K562 (cell line): ENCODE results near the gene BCAS3. TPM values are rescaled to one million over a fixed set of nuclear protein-coding genes. Genes with fewer than 3 reads are reported as not detected.

Experiments
- ATAC-seq: fragments of 200-7000 bp; cut with Tn5 transposase; 3 replicates; pipeline ENCODE4 v1.9.1; 2020; ENCODE audit warnings: moderate library complexity
- BruUV-seq: library from RNA; stranded (reverse); fragments of 400-500 nt; replicated peaks from 2 replicates; lab custom pipeline; 2021; lab: Mats Ljungman, UMichigan
- CTCF ChIA-PET: fragments of 300-600 bp; formaldehyde crosslinking; extraction: SDS; loops from one replicate; lab custom pipeline; 2021; ENCODE audit warnings: low intra/inter-chr PET ratio; lab: Yijun Ruan, JAX
- POLR2A ChIA-PET: fragments of 300-600, 350-650 bp; sonication (Branson Sonifier 250); formaldehyde crosslinking; extraction: SDS; loops from one replicate; lab custom pipeline; 2021; ENCODE audit warnings: antibody characterized with exemption, inconsistent platforms; lab: Yijun Ruan, JAX
- DNase-seq, 4 experiments: peaks; one replicate each; pipeline versions ENCODE4 v3.0.0 to v3.0.0-alpha.2; 2011 to 2018; ENCODE audit warnings: low spot score in 3 of 4, mixed read lengths in 3 of 4; ENCODE audit errors: extremely low read depth in 1 of 4
- FAIRE-seq: peaks from 2 replicates; lab custom pipeline; 2011; peaks lifted over from hg19 to GRCh38; lab: Jason Lieb, UNC
- H2AFZ ChIP-seq: 2 replicates; pipeline ENCODE4 v1.6.0; 2011; ENCODE audit warnings: low read depth, low read length, control low read depth, inconsistent platforms
- H3K27ac ChIP-seq: fragments of 200-600 bp; 3 replicates; pipeline ENCODE4 v1.8.0; 2011; ENCODE audit warnings: low read depth, mild to moderate bottlenecking, control low read depth, inconsistent platforms, low read length, moderate library complexity, mixed read lengths; ENCODE audit errors: extremely low read depth
- H3K27me3 ChIP-seq, 2 experiments: fragments of 300-600 bp in 1 of 2; 2 replicates in 1 of 2; 3 replicates in 1 of 2; pipeline versions ENCODE4 v1.6.0 to v1.8.0; 2011; ENCODE audit warnings: inconsistent platforms in 2 of 2, low read length in 2 of 2, mild to moderate bottlenecking in 1 of 2, mixed read lengths in 1 of 2, moderate library complexity in 1 of 2; ENCODE audit not compliant: control insufficient read depth in 2 of 2, insufficient read depth in 2 of 2
- H3K36me3 ChIP-seq: fragments of 300-600 bp; 3 replicates; pipeline ENCODE4 v1.8.0; 2011; ENCODE audit warnings: mild to moderate bottlenecking, low read length, inconsistent platforms; ENCODE audit not compliant: control insufficient read depth, insufficient read depth
- H3K4me1 ChIP-seq, 2 experiments: fragments of 200-600 bp in 1 of 2; replicated peaks in 1 of 2; 2 replicates in 1 of 2; 3 replicates in 1 of 2; pipeline versions ENCODE4 v1.5.1 to v1.8.0; 2011; ENCODE audit warnings: inconsistent platforms in 2 of 2, low read length in 2 of 2, mild to moderate bottlenecking in 1 of 2, mixed read lengths in 1 of 2, moderate library complexity in 1 of 2; ENCODE audit not compliant: control insufficient read depth in 2 of 2, insufficient read depth in 2 of 2
- H3K4me2 ChIP-seq: 2 replicates; pipeline ENCODE4 v1.6.1; 2011; ENCODE audit warnings: low read length, control low read depth, inconsistent platforms, mixed read lengths; ENCODE audit not compliant: insufficient read depth
- H3K4me3 ChIP-seq: fragments of 200-600 bp; sonication (generic), shearing (Covaris generic); 2 replicates; pipeline ENCODE4 v1.5.1; 2016; ENCODE audit warnings: control low read depth, inconsistent platforms
- H3K79me2 ChIP-seq: fragments of 200-600 bp; 3 replicates; pipeline ENCODE4 v1.8.0; 2011; ENCODE audit warnings: low read length, inconsistent platforms; ENCODE audit not compliant: control insufficient read depth, insufficient read depth
- H3K9ac ChIP-seq, 2 experiments: 2 replicates each; pipeline versions ENCODE4 v1.6.0 to v1.6.1; 2011; ENCODE audit warnings: low read depth in 2 of 2, low read length in 2 of 2, control low read depth in 1 of 2, inconsistent platforms in 1 of 2, mild to moderate bottlenecking in 1 of 2, mixed read lengths in 1 of 2; ENCODE audit not compliant: insufficient read depth in 1 of 2
- H3K9me1 ChIP-seq: one replicate; pipeline ENCODE4 v1.6.0; 2011; ENCODE audit warnings: inconsistent platforms, mild to moderate bottlenecking, low read length, moderate library complexity; ENCODE audit not compliant: control insufficient read depth, insufficient read depth
- H3K9me3 ChIP-seq: replicated peaks from 2 replicates; pipeline ENCODE4 v1.5.1; 2011; ENCODE audit warnings: low read depth, low read length, inconsistent platforms; ENCODE audit not compliant: control insufficient read depth, insufficient read depth
- H4K20me1 ChIP-seq: replicated peaks from 2 replicates; pipeline ENCODE4 v1.6.1; 2011; ENCODE audit warnings: low read length, inconsistent platforms, mixed read lengths; ENCODE audit not compliant: control insufficient read depth, insufficient read depth
- ZBTB11 ChIP-seq, 3 experiments: fragments of 200-800 bp in 1 of 3; fragments of 250-450 bp in 1 of 3; fragments of 450-650 bp in 1 of 3; sonication (Bioruptor Pico) in 1 of 3; sonication (Bioruptor generic) in 1 of 3; formaldehyde crosslinking in 1 of 3; IDR thresholded peaks; 2 replicates each; pipeline versions ENCODE4 v1.6.1 to v1.8.0; 2016 to 2022; ENCODE audit warnings: mild to moderate bottlenecking in 2 of 3, missing genetic modification characterization in 2 of 3, missing compliant biosample characterization in 1 of 3, moderate library complexity in 1 of 3
- ZNF3 ChIP-seq: fragments of 250-450 bp; sonication (Bioruptor Pico); IDR thresholded peaks from 2 replicates; pipeline ENCODE4 v1.5.0; 2021; ENCODE audit warnings: mild to moderate bottlenecking, moderate library complexity
- WGBS: fragments of 100-300 bp; shearing (Covaris generic); methylation state at CpG from one replicate; pipeline ENCODE4 v1.1.6; 2016; ENCODE audit warnings: low coverage, mixed read lengths; ENCODE audit not compliant: insufficient coverage; ENCODE audit errors: missing lambda C conversion rate; 5-methylcytosine and 5-hydroxymethylcytosine counted together
- in situ Hi-C: fragments of 300-500 bp; cut with MboI; formaldehyde crosslinking; loops from 4 replicates; pipeline ENCODE4 v1.15.0; 2018; ENCODE audit warnings: inconsistent platforms, mixed read lengths
- intact Hi-C: fragments of 100-400 bp; cut with micrococcal nuclease; formaldehyde crosslinking; loops from 2 replicates; pipeline ENCODE4 v1.14.2; 2022
- polyA plus RNA-seq, 8 experiments: library from polyadenylated mRNA; depleted of rRNA in 4 of 8; stranded (reverse) in 5 of 8; unstranded in 3 of 8; fragments of >200 nt; fragmentation: Nextera tagmentation in 2 of 8; fragmentation: Illumina TruSeq in 1 of 8; extraction: Ambion mirVana in 2 of 8; extraction: Trizol in 1 of 8; gene quantifications; 2 replicates each; pipeline versions ENCODE4 v1.2.1 to v1.2.3, GENCODE V29; 2011 to 2014; ENCODE audit warnings: inconsistent platforms in 1 of 8, missing spikeins in 1 of 8
- total RNA-seq, 7 experiments: library from RNA; depleted of rRNA in 6 of 7; stranded (reverse); fragments of >200 nt in 6 of 7; fragmentation: Illumina TruSeq in 2 of 7; extraction: Trizol in 2 of 7; gene quantifications; 2 replicates each; pipeline versions ENCODE4 v1.2.1 to v1.2.3, GENCODE V29; 2011 to 2021; ENCODE audit warnings: low replicate concordance in 1 of 7

Gene BCAS3
- total and polyA plus RNA-seq, 9 of the 15 experiments (the other 6 are each of a cell fraction or from before 2014, with no cell fraction given) = 1.9 to 5.5 (median 3.5) TPM

GRCh38 chr17:61402073-61402541, 724.5 kb downstream of the BCAS3 start:
- BruUV-seq = no TSS peak
- CTCF ChIA-PET = no interaction called here
- Histone ChIP-seq H3K36me3 (no peaks in the 10 kb centered on the region), H3K9me1 (no peaks in the 10 kb centered on the region), H3K27me3 (peaks cover 7 to 52% of the 10 kb centered on the region in 2 experiments; a peak in 3 of 5 replicates), H3K4me1 (peaks cover 0 to 10% of the 10 kb centered on the region in 2 experiments; a peak in 2 of 5 replicates), H3K4me3 (no peak overlapping the region), H4K20me1 (no peaks in the 10 kb centered on the region), H3K79me2 (no peaks in the 10 kb centered on the region), H3K4me2 (no peak overlapping the region), H2AFZ (no peak overlapping the region), H3K27ac (no peak overlapping the region), H3K9ac (no peak overlapping the region), H3K9me3 (no peaks in the 10 kb centered on the region)
- TF ChIP-seq ZBTB11 (CRISPR knock-in tag; IDR thresholded peaks at IDR 0.05) (peak in 1 of 3 experiments; percentile 96; a peak in 2 of 6 replicates), ZNF3 (CRISPR knock-in tag) (no peak)
- in situ Hi-C loops = no loop called here
- ATAC-seq = no peak
- POLR2A ChIA-PET = no interaction called here
- FAIRE-seq = no peak
- WGBS = 3% methylated on average over 10 of the region's 11 CpGs
- DNase-seq = no peak
- intact Hi-C loops = no loop called here
